Stimulated activated CD4-positive, alpha-beta T cell treated with anti-CD3 and anti-CD28 coated beads, TNF-alpha, amount 100 ng/mL, for 1 hour (primary cell): ENCODE data around the gene B9D1.
A peak's percentile ranks its signal among the peaks of the same experiment; 100 is the strongest.

Source experiments
- DNase-seq, 3 donors: peaks; one replicate each; pipeline ENCODE4 v3.0.0-alpha.2; 2020; ENCODE audit warnings: low read depth in 3 of 3, low spot score in 1 of 3

B9D1 gene, protein sequence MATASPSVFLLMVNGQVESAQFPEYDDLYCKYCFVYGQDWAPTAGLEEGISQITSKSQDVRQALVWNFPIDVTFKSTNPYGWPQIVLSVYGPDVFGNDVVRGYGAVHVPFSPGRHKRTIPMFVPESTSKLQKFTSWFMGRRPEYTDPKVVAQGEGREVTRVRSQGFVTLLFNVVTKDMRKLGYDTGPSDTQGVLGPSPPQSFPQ

DNA sequence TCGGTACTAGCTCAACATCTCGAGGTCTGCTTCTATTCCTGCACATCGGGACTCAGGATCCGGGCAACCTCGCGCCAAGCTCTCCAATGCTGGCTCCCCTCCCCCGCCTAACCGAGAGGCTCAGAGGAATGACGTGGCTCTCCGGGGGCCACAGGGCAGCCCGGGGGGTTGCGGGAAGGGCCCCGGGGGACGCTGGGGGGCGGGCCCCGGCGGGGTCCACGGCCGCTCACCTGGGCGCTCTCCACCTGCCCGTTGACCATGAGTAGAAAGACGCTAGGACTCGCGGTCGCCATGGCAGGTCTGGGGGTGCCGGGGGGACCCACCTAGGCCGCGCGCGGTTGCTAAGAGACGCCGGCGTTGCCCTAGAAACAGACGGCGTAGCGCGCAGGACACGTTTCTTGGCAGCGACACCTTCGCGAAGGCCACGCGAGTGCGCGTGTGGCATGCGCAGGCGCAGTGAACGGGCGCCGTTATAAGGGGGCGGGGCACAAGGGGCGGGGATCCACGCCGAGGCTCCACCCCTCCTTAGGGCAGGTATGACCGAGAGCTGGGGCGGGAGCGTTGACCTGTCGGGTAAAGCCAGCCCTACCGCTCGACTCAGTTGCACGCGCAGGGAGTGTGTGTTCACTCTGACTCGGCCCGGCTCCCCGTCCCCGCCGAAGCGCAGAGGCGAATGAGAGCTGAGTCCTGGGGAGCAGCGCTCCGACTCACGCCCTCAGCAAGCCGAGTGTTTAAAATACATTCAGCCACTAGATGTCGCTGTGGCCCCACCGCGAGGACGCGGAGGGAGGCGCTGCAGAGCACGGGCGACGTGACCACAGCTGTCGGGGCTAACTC is at the start of gene B9D1:
TSS of gene B9D1 (minus strand) at position 447 of the 837 bp plus-strand sequence. CDS start at position 293, 154 bp downstream.
- DNase-seq = peak; percentile 84 to 96 (median 93)

DNA sequence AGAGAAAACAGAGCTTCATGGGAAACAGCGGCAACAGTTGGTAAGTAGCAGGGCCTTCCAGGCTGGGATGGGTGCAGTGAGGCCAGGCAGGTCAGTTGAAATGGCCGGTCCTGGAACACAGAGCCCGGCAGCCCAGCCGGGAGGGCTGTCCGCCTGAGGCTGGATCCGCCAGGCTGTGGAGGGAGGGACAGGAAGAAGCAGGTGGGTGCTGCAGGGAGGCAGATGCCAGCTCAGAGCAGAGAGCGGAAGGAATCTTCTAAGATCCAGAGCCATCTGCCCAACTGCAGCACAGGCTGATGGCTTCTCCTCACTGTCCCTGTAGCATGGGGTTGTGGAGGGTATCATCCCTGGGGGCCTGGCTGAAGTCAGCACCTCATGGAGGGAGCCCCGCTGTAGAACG is 49.1 kb upstream of the B9D1 start:
- DNase-seq = no peak

DNA sequence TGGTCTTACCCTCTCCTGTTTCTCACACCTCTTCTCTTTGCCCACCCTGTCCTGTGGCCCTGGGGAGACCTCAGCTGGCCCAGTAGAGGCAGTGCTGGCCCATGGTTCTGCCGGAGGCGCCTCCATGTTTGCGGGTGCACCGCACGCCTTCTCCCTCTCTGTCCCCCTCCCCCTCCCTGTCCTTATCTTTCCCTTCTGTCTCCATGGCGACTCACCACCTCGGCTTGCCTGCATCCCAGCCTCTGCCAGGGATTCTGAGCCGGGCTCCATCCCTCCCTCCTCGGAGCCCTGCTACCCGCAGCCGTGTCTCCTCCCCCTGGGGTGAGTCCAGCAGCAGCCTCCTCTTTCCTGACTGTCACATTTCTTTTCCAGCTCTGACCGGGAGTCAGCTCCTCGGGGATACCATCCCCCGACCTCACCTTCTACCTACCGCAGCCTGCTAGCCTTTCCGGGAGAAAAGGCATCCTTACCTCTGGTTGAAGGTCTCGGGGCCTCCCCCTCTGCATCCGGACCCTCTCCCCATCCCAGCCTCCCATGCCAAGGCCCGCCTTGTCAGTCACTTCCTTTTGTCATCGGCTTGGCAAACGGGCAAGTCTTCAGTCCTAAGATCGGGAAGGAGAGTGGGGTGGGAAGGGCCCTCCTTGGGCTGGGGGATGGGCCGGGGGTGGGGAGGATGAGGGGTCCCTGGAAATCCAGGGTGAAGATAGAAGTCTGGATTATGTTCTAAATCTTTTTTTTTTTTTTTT is 48.5 kb upstream of the B9D1 start, which contains the start of gene RNF112:
TSS of gene RNF112 (plus strand) at position 358 of the 746 bp plus-strand sequence. CDS start at position 535, 177 bp downstream.
- DNase-seq = no peak

DNA sequence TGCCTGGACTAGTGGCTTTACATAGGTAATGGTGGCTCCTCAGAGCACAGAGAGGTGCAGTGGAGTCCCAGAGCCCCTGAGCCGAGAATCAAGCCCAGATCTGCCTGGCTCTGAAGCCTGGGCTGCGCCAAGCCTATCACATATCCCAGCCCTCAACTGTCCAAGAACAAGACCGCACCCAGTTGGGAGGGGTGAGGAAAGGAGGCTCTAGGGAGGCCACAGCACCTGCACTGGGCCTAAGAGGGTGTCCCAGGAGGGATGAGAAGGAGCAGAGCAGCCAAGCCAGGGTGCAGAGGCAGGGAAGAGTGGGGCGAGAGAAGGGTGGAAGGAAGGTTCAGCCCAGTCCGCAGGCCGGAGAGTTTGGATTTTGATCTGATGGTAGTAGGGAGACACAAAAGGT is 47.6 kb upstream of the B9D1 start:
- DNase-seq = no peak

DNA sequence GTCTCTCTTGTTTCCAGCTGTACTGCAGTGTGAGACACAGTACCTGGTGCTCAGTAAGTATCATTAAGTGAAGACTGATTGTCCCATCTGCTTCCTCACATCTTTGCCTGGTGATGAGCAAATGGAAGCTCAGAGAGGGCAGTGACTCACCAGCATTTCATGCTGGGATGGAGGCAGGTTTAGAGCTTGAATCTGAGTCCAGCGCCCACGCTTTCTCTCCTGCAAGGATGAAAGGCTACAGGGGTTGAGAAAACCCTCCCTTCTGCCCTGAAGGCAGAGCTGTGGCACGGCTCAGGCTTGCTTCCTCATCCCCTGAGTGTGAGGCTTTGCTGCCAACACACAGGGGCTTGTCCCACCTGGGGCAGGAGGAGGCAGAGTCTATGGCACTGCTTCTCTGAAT is 47.0 kb upstream of the B9D1 start:
- DNase-seq = no peak

DNA sequence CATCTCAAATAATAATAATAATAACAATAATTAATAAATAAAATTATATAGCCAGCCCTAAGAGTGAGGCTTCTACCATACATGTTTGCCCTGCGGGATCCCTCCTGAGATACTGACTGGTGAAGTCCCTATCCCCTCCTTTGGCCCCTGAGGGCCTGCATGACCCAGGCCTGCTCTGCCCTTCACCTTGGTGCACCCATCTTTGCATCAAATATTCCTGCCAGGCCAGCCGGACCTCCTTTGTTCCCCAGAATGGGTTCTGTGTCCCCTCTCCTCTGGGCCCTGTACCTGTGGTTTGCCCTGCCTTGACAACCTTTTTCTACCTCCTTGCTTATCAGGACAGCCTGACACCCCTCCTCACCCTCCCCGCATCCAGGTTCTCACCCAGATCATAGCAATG is 46.5 kb upstream of the B9D1 start:
- no peak for DNase-seq

DNA sequence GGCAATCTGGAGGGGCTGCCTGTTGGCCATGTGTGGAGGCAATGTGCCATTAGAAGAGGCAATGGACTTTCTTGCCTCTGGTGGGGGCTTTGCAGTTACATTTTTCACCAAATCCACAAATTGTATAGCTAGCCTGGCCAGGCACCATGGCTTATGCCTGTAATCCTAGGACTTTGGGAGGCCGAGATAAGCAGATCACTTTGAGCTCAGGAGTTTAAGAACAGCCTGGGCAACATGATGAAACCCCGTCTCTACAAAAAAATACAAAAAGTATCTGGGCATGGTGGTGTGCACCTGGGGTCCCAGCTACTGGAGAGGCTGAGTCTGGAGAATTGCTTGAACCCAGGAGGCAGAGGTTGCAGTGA is 45.8 kb upstream of the B9D1 start:
- no peak for DNase-seq

DNA sequence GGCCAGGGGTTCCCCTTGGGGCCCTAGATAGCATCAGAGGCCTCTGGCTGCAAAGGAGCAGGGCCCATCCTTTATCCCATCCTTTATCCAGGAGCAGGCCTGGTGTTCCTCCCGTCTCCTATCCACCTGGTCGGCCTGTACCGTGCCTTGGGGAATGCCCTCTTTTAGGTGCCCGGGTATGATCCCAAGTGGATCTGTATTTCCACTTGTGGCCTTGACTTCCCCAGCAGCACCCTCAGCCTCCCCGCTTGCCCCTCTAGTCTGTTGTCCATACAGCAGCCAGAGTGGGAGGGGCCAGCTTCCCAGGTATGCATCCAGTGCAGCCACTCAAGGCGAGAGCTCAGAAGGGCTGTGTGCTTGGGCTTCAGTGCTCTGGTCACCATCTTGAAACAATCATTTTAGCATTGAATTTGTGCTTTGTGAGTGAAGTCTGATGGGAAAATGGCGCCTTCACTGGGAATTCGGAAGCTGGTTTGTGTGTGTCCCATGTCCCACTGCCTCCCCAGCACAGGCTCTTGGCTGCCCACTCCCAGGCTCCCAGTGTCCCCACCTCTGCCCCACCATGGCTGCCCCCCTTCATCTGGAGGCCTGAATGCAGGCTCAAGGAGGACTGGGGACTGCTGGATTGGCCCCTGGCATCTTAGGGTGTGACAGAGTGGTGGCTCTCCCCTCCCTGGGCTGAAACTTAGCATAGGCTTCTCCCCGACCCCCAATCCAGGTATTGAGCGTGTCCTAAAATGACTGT is 45.2 kb upstream of the B9D1 start:
- no peak for DNase-seq

DNA sequence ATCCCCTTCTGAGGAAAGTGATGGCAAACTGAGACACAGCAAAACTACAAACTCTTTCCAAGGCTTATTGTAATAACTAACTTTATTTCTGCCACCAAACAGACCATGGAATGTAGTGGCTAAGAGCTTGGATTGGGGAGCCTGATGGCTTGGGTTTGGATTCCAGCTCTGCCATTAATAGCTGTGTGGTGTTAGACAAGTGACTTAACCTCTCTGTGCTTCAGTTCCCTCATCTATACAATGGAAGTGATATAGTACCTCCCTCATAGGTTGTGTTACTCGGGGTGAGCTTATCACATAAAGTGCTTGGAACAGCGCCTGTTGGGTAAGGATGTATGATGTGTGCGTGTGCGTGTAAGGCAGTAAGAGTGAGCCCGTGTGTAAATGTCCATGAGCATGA is 42.6 kb upstream of the B9D1 start:
- no peak for DNase-seq

DNA sequence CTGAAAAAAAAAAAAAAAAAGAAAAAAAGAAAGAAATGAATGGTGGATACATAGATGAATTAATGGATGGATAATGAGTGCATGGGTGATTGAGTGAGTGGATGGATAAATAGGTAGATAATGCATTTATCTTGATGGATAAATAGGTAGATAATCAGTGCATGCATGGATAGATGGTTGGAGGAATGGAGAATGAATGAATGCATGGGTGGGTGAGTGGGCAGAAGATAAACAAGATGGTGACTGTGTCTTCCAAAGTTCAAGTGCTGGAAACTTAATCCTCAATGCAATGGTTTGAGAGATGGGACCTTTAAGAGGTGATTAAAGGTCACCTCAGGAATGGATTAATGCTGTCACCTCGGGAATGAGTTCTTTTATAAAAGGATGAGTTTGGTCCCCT is 41.7 kb upstream of the B9D1 start:
- DNase-seq = no peak

DNA sequence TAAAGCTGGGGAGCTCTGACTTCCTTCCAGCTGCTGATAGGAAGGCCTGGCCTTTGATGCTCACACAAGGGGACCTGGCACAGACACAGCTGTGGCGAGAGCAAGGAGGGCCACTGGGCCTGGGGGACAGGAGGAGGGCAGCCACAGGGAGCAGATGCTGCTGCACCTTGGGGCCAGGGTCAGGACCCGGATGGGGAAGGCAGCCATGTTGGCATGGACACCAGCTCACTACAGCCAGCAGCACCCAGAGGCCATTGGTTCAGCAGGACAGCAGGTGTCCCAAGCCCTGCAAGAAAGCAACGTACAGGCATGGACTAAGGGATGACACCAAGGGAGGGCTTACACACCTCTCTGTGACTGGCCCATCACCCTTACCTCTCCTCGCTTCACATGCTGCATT is 40.5 kb upstream of the B9D1 start:
- DNase-seq = no peak

DNA sequence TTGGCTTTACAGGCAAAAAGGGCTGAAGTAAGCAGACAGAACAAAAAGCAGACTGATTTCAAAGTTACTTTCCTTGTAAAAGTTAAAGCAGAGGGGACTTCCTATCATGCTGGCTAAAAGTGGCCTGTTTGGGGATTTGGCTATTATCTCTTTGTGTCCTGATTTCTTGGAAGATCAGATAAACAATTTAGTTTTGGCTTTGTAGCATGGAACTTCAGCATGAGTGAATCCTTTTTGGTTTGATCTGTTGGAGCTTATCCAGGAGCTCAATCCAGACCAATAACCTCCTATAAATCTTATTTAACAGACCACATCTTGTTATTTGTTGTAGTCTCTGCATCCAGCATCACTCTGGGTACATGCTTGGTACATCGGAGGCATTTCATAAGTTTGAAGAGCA is 39.6 kb upstream of the B9D1 start:
- no peak for DNase-seq

DNA sequence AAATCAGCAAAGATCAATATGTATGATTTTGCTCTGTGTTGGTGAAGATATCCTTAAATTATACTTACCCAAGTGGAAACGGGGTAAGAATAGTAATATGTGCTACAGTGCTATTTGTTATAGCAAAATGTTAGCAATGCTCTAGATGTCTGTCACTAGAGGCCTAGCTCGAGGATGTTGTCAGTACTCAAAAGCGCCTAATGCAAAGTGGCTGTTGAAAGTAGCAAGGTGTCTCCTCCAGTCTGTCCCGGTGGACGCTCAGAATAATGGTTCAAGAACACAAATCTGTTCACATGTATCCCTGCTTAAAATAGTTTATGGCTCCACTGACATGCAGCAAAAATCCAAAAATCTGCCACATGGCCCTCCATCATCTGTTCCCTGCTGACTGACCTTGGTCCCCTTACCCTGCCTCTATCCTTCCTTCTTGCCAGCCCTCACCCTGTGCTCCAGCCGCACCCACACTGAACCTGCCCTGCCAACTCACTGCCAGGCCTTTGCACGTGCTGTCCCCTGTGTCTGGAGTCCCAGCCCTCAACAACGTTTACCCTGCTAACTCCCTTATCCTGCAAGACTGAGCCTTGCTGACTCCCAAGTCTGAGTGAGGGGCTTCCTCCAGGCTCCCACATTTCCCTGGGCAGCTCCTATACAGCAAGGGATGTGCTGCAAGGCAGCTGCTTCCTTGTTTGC is 38.9 kb upstream of the B9D1 start:
- no peak for DNase-seq

DNA sequence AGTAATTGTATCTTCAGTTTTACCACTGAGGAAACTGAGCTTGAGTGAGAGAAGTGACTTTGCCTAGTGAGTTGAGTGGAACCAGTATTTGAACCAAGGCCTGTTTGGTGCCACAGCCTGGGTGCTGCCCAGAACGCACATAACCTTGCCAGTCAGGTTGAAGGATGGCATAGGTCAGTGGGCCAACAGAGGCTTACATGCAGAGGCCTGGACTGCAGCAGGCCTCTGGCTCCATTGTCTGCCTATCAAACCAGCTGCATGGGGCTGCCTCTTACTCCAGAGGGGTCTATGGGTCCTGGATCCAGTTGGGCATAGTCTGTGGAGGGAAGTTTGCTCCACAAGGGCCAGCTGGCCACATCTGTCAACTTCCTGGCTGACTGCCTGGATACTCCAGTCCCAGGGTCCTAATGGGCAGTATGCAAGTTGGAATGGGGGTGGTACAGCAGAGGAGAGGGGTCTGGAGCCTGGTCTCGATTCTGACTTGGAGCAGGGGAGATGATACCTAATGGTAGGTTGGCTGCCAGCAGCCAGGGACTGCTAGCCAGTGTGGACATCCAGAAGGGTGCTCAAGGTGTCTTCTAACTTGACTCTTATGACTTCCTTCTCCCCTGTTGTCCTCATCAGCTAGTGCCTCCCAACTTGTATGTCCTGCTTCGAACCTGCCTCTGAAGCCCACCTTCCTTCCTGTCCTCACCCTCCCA is 37.4 kb upstream of the B9D1 start:
- no peak for DNase-seq

DNA sequence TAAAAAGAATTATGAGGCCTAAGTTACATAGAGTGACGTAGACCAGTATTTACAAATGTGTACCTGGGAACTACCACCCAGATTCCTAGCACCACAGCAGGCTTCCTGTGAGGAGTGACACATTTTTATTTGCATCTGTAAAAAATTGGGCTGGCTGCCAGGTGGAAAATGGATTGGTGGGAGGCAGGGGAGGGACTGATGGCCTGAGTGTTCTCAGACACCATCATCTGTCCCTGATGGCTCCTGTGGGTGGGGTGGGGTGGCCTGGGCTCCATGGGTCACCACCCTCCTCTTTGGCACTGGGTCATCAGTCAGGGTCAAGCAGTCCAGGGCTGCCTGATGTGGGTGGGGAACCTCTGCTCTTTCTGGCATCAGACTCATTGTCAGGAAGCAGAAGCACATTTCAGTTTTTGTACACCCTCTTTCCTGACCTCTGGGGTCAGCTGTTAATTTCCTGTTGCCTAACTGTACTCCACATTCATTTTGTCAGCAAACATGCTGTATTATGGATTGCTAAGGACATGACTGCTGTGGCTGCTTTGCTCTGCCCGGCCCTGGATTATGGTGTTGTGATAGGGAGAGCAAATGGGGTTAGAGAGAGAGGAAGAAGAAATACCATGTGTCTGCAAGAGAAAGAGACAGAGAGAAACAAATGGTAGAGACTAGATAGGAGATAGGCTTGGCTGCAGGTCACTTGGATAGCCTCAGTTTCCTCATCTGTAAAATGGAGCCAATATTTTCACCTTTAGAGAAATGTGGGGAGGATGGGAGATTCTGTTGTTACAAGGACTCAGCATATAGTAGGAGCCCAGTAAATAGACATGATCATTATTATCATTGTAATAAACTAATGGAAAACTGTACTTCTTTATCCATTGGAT is 36.0 kb upstream of the B9D1 start:
- no peak for DNase-seq

DNA sequence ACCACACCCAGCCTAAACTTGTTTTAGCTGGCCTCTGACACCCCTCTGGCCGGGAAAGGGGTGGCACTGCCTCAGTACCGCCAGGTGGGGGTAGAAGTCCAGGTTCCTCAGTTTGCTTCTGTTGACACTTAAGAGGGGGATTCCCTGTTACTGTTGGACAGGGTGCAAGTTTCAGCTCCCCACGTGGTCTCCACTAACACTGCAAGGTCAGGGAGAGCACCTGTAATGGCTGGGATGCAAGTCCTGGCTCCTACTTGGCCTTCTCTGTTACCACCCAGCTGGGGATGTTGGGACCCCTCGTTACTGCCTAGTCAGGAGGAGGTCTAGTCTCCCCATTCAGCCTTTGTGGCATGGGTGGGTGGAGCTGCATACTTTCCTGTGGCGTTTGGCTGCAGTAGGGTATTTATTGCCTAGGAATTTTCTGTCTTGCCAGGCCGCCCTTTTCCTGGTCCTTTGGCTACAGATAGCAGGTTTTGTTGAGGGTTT is 35.1 kb upstream of the B9D1 start:
- no peak for DNase-seq

DNA sequence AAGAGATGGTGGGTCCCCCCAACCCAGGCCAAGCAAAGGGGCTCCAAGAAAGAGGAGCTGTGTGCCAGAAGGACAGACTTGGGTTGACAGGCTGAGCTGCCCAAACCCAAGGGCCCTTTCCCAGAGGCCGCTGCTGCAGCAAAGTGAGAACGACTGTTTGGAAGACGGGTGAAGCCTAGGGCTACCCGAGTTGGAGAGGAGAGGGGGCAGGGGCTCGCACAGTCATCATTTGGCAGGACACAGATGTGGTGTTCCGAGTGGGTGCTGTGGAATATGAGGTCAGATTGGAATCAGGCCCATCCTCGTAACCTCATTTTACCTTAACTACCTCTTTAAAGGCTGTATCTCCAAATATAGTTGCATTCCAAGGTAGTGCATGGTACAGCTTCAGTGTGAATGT is 29.8 kb upstream of the B9D1 start:
- DNase-seq = no peak

DNA sequence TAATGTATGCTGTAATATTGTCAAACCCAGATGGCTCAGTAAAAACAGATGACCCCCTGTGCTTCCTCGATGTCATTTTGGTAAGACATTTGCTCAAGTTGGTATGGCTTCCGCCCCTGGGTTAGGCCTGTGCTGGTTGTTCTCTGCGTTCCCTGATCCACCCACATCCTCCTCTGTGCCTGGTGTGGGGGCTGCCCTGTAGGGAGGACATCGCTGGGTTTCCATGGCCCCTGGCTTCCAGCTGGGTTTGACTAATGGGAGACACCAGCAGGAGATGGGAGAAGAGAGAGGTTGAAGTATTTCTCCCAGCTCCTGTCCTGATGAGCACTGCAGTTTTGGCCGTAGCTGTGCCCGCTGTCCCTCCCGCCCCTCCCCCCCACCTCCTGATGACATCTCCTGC is 28.9 kb upstream of the B9D1 start:
- DNase-seq = no peak

DNA sequence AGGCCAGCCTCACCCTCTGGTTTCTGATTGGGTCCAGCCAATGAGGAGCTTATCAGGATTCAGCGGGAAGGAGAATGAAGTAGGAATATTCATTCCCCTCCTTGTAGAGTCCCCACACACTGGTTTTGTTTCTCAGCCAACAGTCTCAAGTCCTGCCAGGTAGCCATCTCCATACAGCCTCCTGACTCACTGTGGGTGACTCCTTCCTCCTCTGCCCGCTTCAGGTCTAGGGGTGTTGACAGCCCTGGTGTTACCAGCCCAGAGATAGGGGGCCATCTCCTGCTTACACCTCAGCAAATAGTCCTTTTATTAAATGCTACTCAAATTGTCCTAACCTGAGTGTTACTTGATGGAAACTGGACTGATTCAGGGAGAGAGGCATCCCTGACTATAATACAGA is 28.4 kb upstream of the B9D1 start:
- no peak for DNase-seq
